ENCODE results near the gene PTBP1. TPM values are rescaled to one million over a fixed set of nuclear protein-coding genes. Genes with fewer than 3 reads are reported as not detected.

The PTBP1 gene
- total and polyA plus RNA-seq, 2 of the 13 experiments (the other 11 are each of a cell fraction or from before 2014, with no cell fraction given) = 195 to 288 TPM

DNA sequence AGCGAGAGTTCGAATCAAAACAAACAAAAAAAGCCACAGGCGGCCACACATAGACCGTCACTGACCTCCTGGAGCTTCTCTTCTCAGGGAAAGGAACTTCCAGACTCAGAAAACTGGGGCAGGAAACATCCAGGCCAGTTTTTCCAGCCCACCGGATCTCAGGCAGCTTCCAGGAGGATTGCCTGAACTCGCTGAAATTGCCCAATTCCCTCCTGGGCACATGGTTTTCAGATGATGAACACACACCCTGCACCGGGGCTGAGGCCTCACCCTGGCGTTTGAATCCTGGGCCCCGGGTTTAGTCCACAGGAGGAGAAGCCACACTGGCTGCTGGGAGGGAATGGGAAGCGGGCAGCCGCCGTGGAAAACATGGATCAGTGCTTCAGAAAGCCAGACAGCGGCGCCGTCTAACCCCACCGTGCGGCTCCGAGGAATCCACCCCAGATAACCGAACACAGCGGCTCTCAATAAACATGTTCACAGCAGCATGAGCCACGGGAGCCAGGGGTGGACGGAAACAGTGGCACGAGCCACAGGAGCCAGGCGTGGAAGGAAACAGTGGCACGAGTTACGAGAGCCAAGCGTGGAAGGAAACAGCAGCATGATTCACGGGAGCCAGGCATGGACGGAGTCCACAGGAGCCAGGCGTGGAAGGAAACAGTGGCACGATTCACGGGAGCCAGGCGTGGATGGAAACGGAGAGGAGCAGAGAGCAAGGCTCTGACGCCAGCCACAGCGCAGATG, 18.2 kb upstream of the PTBP1 start (continued):
- peak; percentile 71; the same call in 1 of the 2 replicates for TF ChIP-seq ZNF891 (CRISPR knock-in tag; IDR thresholded peaks at IDR 0.05)
- no peak for TF ChIP-seq U2AF1 (optimal IDR thresholded peaks at IDR 0.05; ENCODE audit: low read depth, low read length)
- TF ChIP-seq ZNF557 (CRISPR knock-in tag; IDR thresholded peaks at IDR 0.05) = peak; percentile 96
- TF ChIP-seq MIER3 (CRISPR knock-in tag; IDR thresholded peaks at IDR 0.05; ENCODE audit: borderline replicate concordance) = 0 out of 2 replicates have a peak, but pooled peaks have one; percentile 57
- TF ChIP-seq DZIP1 (CRISPR knock-in tag; IDR thresholded peaks at IDR 0.05) = no peak
- peak; percentile 75; the same call in 1 of the 2 replicates for TF ChIP-seq ZNF441 (CRISPR knock-in tag; IDR thresholded peaks at IDR 0.05; ENCODE audit: borderline replicate concordance)
- peak; percentile 54; the same call in 1 of the 2 replicates for TF ChIP-seq ZNF749 (CRISPR knock-in tag; IDR thresholded peaks at IDR 0.05; ENCODE audit: borderline replicate concordance)
- no peak for TF ChIP-seq ZBTB7A (CRISPR knock-in tag; IDR thresholded peaks at IDR 0.05)
- TF ChIP-seq ZMYM2 (CRISPR knock-in tag; IDR thresholded peaks at IDR 0.05) = peak; percentile 63; the same call in 1 of the 2 replicates
- no peak for TF ChIP-seq PRDM10 (CRISPR knock-in tag; IDR thresholded peaks at IDR 0.05; ENCODE audit: low read depth)
- peak; percentile 67; the same call in 1 of the 2 replicates for TF ChIP-seq ZNF138 (CRISPR knock-in tag; IDR thresholded peaks at IDR 0.05; ENCODE audit: low read depth)
- peak; percentile 69; the same call in 1 of the 2 replicates for TF ChIP-seq TEF (CRISPR knock-in tag; IDR thresholded peaks at IDR 0.05)
- TF ChIP-seq ZBTB7B (CRISPR knock-in tag; IDR thresholded peaks at IDR 0.05) = peak; percentile 78
- TF ChIP-seq MATR3 (CRISPR knock-in tag; IDR thresholded peaks at IDR 0.05) = no peak
- TF ChIP-seq, protein P1, sequence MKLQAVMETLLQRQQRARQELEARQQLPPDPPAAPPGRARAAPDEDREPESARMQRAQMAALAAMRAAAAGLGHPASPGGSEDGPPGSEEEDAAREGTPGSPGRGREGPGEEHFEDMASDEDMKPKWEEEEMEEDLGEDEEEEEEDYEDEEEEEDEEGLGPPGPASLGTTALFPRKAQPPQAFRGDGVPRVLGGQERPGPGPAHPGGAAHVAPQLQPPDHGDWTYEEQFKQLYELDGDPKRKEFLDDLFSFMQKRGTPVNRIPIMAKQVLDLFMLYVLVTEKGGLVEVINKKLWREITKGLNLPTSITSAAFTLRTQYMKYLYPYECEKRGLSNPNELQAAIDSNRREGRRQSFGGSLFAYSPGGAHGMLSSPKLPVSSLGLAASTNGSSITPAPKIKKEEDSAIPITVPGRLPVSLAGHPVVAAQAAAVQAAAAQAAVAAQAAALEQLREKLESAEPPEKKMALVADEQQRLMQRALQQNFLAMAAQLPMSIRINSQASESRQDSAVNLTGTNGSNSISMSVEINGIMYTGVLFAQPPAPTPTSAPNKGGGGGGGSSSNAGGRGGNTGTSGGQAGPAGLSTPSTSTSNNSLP (IDR thresholded peaks at IDR 0.05; ENCODE audit: low read depth, low read length) = no peak
- TF ChIP-seq TBX3 (IDR thresholded peaks at IDR 0.05; ENCODE audit: borderline replicate concordance) = no peak
- TF ChIP-seq RFX5 (IDR thresholded peaks at IDR 0.05; ENCODE audit: low read depth, low read length) = no peak; the same call in 1 of the 2 replicates
- TF ChIP-seq, protein P2, sequence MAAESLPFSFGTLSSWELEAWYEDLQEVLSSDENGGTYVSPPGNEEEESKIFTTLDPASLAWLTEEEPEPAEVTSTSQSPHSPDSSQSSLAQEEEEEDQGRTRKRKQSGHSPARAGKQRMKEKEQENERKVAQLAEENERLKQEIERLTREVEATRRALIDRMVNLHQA (CRISPR knock-in tag; IDR thresholded peaks at IDR 0.05) = no peak
- peak; percentile 83; the same call in 1 of the 2 replicates for TF ChIP-seq ZMAT3 (CRISPR knock-in tag; conservative IDR thresholded peaks at IDR 0.05)
- no peak for TF ChIP-seq KDM1A (CRISPR knock-in tag; IDR thresholded peaks at IDR 0.05)
- TF ChIP-seq ZNF101 (CRISPR knock-in tag; IDR thresholded peaks at IDR 0.05; ENCODE audit: borderline replicate concordance, low read depth) = no peak
